Heart left ventricle (tissue), 13 donors: ENCODE results near the gene PI4KA.

ENCODE experiments used
- POLR2A ChIP-seq, 2 donors: fragments of 450-650 bp; IDR thresholded peaks; one replicate each; pipeline ENCODE4 v1.6.1; 2017; ENCODE audit warnings: antibody characterized with exemption in 2 of 2, mild to moderate bottlenecking in 2 of 2, moderate library complexity in 2 of 2
- TF ChIP-seq, protein P1 (sequence below), 12 donors: fragments of 200-600 bp; sonication (generic) in 4 of 12; IDR thresholded peaks; one replicate each; pipeline versions ENCODE4 v1.5.0 to v1.8.0; 2018 to 2022; ENCODE audit warnings: antibody characterized with exemption in 12 of 12, mild to moderate bottlenecking in 5 of 12
- donor health status: ischemic (EF 13 %, LVEDD 7.1; RV severe dilation, severe dysfunction).
- donor health status: DM: no; HTN: yes; CAD: no.
- donor health status: DM: no; HTN: no; CAD: no.
- donor health status: ischemic (EF 25% LVEDD 6.9; RV normal size, moderate dysfunction).
- donor health status: ischemic (EF 25% LVEDD 5.7; RV mildly dilated, moderate dysfunction).
- donor health status: ischemic (EF 35%, LVEDD 5.7; RV mildly dilated, moderate dysfunction).
- donor health status: nonischemic (EF 11% LVEDD 7.7; RV severe dilation, severe dysfunction).
- donor health status: DM: yes; HTN: yes; CAD: no.
- donor health status: PGD.
- donor health status: ischemic (EF 29% LVEDD 5.4; RV normal size, mild dysfunction).
- donor health status: nonischemic (EF 23%, LVEDD 6.1; RV moderate dilation, normal function).

DNA sequence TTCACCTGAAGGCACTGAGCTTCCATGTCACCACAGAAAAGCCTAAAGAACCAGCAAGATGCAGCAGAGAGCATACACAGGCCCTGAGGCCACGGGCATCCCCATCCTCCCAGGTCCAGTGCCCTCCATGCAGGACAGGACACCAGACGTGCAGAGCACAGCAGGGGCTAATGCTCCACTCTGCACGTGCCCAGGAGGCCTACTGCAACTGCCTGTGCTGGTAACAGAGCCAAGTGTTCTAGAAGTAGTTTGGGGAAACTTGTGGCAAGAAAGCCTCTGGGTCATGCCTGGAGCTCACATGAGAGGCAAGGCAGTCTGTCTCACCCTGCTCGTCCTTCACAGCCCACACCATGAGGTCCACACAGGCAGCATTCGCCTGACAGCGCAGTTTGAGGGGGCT is 54.0 kb downstream of the PI4KA start:
- TF ChIP-seq, protein P1, sequence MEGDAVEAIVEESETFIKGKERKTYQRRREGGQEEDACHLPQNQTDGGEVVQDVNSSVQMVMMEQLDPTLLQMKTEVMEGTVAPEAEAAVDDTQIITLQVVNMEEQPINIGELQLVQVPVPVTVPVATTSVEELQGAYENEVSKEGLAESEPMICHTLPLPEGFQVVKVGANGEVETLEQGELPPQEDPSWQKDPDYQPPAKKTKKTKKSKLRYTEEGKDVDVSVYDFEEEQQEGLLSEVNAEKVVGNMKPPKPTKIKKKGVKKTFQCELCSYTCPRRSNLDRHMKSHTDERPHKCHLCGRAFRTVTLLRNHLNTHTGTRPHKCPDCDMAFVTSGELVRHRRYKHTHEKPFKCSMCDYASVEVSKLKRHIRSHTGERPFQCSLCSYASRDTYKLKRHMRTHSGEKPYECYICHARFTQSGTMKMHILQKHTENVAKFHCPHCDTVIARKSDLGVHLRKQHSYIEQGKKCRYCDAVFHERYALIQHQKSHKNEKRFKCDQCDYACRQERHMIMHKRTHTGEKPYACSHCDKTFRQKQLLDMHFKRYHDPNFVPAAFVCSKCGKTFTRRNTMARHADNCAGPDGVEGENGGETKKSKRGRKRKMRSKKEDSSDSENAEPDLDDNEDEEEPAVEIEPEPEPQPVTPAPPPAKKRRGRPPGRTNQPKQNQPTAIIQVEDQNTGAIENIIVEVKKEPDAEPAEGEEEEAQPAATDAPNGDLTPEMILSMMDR (IDR thresholded peaks at IDR 0.05): no peak
- TF ChIP-seq POLR2A (IDR thresholded peaks at IDR 0.05): no peak
